Fibroblast of villous mesenchyme (primary cell): ENCODE results near the gene QKI. TPM values are rescaled to one million over a fixed set of nuclear protein-coding genes. Genes with fewer than 3 reads are reported as not detected.

Experiments
- DNase-seq: peaks from one replicate; pipeline ENCODE4 v3.0.0-alpha.2; 2010; ENCODE audit warnings: low read depth
- H3K4me3 ChIP-seq: 2 replicates; pipeline ENCODE4 v1.5.1; 2011; ENCODE audit warnings: low read depth, mild to moderate bottlenecking, low read length
- CTCF ChIP-seq: IDR thresholded peaks from 2 replicates; pipeline ENCODE4 v1.5.1; 2012; ENCODE audit warnings: low read depth, mild to moderate bottlenecking, low read length; ENCODE audit not compliant: insufficient read depth
- total RNA-seq: library from RNA; depleted of rRNA; stranded (reverse); fragments of >200 nt; gene quantifications from 2 replicates; pipeline ENCODE4 v1.2.3, GENCODE V29; 2012

QKI gene
- total RNA-seq, 1 donor = 170 TPM

DNA sequence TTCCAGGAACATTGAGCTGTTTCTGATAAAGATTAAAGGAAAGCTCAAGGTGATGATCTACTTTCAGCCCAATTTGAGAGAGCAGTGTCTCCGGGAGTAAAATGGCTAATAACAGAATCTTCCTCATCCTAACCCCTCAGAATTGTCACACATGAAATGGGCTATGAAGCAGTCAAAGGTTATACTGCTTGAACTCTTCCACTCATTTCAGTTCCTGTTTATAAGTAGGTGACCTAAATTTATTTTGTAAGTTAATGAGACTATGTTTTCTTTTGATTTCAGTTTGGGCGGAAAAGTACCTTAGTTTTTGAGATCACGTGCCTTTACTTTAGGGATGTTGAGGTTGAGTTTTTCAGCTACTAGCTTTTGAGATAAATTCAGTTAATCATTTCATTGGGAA, 47.2 kb downstream of the QKI start:
- peak; percentile 27 for DNase-seq
- H3K4me3 ChIP-seq = no peak overlapping the region
- TF ChIP-seq CTCF = no peak

- DNase-seq = no peak
- H3K4me3 ChIP-seq = no peak overlapping the region
- no peak for TF ChIP-seq CTCF
Measured at GRCh38 chr6:163463180-163463579, 48.7 kb downstream of the QKI start.

DNA sequence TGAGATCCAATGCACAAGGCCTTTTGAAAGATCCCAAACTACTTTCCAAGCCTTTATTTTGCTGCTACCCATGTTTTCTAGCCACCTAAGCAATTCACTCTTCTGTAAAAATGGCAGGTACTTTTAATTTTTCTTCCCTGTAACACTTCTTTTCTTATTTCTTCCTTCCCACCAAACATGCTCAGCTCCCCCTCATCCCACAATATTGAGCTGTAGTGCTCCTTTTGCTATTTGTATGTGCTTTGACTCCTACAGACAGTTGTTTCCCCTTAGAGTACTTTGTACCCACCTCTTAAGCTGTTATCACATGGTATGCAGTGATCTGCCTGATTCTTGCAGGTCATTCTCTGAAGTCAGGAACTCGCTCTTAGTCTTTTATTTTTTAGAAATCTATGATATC, 49.3 kb downstream of the QKI start:
- TF ChIP-seq CTCF = no peak
- no peak for DNase-seq
- H3K4me3 ChIP-seq = no peak overlapping the region

DNA sequence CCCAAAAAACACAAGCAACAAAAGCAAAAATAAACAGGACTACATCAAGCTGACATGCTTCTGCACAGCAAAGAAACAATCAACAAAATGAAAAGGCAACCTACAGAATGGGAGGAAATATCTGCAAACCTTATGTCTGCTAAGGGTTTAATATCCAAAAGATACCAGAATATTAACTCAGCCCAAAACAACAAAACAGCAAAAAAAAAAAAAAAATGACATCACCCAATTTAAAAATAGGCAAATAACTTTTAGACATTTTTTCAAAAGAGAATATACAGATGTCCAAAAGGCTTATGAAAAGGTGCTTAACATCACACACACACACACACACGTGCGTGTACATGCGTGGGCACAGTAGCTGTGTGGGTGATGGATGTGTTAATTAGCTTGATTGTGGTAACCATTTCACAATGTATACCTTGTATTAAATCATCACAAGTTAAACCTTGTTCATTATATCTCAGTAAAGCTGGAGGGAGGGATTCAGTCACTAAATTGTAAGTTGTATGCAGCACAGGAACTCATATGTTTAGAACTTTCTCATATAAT, 52.4 kb downstream of the QKI start:
- no peak for TF ChIP-seq CTCF
- no peak for DNase-seq
- no peak overlapping the region for H3K4me3 ChIP-seq

DNA sequence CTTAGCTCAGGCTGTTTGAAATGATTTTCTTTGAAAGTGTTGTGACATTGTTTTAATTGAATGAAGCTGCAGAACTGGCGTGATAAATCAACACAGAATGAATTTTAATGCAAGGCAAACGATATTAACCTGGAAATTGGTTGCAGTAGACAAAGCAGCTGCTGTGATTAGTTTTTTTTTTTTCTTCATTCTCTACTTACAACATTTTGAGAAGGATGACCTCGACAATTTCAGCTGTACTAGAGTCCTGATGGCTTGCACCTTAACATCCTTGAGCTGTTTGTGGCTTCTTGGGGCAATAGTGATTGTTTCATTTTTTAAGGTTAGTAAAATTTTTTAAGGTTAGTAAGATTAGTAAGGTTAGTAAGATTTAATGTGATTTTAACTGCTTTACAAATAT, 54.2 kb downstream of the QKI start:
- TF ChIP-seq CTCF = no peak
- no peak for DNase-seq
- no peak overlapping the region for H3K4me3 ChIP-seq

DNA sequence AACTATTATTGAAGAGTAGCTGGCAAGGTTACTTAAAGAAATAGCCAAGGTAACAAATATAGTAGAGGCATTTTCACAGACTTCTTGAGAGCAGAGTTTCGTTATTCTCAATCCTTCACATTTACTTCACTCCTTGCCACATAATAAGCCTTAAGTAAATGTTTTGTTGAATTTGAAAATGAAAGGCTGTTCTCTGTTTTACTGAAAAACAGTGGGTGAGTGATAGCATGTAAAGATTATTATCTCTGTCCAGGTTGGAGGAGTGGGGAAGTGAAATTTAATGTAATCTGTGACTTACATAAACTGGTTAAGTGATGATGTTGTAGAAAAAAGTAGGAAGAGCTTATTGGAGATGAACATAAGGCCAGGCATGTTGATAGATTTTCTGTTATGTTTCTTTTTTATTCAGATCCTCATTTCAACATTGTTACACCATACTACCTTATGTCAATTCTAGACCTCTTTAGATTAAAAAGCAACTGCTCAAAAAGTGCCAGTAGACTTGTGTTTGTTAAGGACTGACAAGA, 55.0 kb downstream of the QKI start:
- no peak for DNase-seq
- no peak overlapping the region for H3K4me3 ChIP-seq
- no peak for TF ChIP-seq CTCF

- no peak for TF ChIP-seq CTCF
- no peak for DNase-seq
- no peak overlapping the region for H3K4me3 ChIP-seq
Measured at GRCh38 chr6:163470611-163471010, 56.1 kb downstream of the QKI start.
